Activated CD4-positive, CD25-positive, alpha-beta regulatory T cell treated with anti-CD3 and anti-CD28 coated beads, Interleukin-2, amount 50 U/mL, for 72 hours (primary cell): ENCODE data around the gene DLGAP1.

Experiments
- DNase-seq: peaks from one replicate; pipeline ENCODE4 v3.0.0; 2021

DLGAP1 gene

GRCh38 chr18:3649135-3649632 lies 805.9 kb downstream of the DLGAP1 start:
- DNase-seq = no peak

DNA sequence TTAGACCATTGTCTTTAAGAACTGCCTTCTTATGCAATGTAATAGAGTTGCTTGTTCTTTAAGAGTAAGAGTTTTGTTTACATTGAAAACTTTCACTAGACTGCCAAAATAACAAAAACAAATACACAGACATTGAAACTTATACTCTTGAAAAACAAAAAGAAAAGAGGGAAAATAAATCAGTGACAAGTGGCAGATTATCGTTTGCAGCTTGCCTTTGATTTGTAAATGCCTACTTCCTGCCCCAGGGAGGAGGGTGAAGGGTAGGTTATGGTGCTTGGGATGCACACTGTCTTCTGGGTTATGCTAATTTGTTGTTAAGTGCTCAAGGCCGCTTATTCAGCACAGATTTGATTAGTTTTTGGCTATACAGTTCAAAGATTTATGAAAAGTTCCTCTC lies 806.5 kb downstream of the DLGAP1 start:
- DNase-seq = no peak

GRCh38 chr18:3648200-3648599 lies 806.9 kb downstream of the DLGAP1 start:
- DNase-seq = no peak

- DNase-seq = no peak
Observed at GRCh38 chr18:3647636-3648035, 807.5 kb downstream of the DLGAP1 start.

DNA sequence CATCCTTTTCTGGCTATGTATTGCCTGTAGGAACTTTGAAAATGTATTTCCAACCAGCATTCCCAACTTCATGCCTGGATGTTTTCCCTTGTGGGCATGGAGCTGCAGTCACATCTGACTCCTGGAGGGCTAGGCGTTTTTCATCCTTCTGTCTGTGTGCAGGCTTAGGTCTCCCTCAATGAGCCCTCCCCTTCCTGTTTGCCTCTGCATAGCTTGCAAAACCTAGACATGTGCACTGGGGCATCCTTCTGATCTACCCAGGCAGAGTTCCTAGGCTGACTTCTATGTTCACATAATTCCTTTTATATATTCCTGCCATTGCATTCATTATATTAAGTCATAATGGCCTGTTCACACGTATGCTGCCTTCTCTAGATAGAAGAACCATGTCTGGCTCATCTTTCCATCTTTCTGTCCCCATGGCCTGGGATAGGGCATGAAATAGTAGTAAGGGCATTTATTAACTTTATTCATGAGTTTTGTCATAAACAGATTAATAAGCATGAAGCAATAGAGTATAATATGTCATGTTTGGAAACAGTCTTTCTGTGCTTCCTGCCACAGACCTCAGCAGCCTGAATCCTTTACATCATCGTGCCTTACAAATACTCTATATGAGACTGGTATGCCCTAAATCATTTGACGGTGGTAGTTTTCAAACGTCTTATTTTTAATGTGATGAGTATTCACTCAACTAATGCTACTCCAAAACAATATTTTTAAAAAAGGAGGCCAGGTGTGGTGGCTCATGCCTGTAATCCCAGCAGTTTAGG lies 809.5 kb downstream of the DLGAP1 start:
- no peak for DNase-seq

GRCh38 chr18:3634250-3634939 lies 820.7 kb downstream of the DLGAP1 start:
- no peak for DNase-seq

DNA sequence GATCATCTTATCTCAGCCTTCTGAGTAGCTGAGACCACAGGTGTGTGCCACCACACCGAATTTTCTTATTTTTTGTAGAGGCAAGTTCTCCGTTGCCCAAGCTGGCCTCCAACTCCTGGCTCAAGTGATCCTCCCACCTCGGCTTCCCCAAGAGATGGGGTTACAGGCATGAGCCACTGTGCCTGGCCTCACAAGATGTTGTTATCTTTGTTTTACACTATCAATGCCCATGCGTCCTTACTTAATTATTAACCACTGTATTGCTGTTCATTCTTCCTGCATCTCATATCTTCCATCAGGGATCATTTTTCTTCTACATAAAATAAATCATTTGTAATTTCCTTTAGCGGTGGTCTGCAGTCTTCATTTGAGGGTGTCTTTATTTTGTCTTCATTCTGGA lies 823.2 kb downstream of the DLGAP1 start:
- DNase-seq = no peak

DNA sequence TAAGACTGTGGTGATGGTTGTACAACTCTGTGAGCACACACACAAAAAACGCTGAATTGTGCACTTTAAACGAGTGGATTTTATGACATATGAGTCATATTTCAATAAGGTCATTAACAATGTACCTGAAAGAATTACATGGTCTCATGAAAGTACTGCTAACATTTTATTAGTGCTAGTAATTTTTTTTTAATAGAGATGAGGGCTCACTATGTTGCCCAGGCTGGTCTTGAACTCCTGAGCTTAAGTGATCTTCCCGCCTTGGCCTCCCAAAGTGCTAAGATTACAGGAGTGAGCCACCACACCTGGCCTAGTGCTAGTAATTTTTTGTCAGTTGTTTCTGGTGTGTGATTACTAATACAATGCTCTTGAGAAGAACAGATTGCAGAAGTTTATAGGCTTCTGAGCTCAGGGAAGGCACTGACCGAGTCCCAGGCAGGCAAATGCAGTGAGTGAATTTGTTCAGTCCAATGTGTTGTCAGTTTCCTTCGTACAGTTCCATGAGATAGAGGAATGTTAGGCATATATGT lies 828.1 kb downstream of the DLGAP1 start:
- no peak for DNase-seq

GRCh38 chr18:3625742-3626091 lies 829.4 kb downstream of the DLGAP1 start:
- DNase-seq = no peak

- peak; percentile 51 for DNase-seq
Observed at GRCh38 chr18:3624935-3625741, 830.0 kb downstream of the DLGAP1 start.

DNA sequence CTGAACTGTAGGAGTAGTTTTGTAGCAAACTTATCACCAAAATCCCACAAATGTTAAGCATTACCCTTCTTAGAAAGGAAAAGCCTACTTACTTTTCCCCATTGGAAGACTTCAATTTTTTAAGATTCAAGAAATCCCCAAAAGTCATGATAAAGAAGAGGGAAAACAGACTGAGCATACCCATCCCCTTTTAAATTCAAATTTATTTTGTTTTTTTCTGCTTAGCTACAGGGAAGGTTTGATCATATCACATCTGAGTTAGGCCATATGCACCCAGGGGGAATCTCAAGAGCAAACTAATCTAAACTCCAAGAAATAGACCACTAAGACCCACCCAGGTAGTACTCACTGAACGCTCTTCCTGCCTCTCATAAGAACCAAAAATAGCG lies 830.6 kb downstream of the DLGAP1 start:
- no peak for DNase-seq

GRCh38 chr18:3623769-3624545 lies 831.1 kb downstream of the DLGAP1 start:
- no peak for DNase-seq

DNA sequence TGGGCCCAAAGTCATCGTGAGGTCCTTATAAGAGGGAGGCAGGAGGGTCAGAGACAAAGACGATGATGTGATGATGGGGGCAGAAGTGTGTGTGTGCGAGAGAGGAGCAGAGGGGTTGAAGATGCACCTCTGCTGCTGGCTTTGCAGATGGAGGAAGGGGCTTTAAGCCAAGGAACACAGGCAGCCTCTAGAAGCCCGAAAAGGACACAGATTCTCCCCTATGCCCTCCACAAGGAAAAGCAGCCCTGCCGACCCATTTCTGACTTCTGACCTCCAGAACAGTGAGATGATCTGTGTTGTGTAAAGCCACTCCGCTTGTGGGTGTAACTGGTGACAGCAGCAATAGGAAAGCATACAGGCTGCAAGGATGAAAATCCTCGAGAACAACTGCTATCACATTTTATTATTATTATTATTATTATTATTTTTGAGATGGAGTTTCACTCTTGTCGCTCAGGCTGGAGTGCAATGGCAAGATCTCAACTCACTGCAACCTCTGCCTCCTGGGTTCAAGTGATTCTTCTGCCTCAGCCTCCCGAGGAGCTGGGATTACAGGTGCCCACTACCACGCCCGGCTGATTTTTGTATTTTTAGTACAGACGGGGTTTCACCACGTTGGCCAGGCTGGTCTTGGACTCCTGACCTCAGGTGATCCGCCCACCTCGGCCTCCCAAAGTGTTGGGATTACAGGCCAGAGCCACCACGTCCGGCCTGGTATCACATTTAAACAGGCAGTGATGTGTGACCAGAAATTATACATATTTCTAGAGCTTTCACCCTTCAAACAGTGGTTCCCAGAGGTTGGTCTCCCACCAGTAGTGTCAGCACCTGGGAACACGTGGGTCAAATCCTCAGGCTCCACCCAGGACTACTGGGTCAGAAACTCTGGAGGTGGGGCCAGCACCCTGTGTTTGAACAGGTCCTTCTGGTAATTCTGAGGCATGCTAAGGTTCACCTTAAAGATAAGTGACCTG lies 834.7 kb downstream of the DLGAP1 start:
- DNase-seq = peak; percentile 23

DNA sequence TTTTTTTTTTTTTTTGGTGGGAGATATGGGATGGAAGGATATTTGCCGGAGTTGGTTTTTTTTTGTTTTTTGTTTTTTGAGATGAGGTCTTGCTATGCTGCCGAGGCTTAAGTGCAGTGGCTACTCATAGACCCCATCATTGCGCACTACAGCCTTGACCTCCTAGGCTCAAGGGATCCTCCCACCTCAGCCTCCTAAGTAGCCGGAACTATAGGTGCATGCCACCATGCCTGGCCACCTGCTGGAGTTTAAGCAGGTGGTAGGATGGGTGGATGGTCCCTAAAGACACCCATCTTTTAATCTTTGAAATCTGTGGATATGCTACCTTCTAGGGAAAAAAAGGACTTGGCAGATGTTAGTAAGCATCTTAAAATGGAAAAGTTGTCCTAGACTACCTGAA lies 835.4 kb downstream of the DLGAP1 start:
- no peak for DNase-seq

DNA sequence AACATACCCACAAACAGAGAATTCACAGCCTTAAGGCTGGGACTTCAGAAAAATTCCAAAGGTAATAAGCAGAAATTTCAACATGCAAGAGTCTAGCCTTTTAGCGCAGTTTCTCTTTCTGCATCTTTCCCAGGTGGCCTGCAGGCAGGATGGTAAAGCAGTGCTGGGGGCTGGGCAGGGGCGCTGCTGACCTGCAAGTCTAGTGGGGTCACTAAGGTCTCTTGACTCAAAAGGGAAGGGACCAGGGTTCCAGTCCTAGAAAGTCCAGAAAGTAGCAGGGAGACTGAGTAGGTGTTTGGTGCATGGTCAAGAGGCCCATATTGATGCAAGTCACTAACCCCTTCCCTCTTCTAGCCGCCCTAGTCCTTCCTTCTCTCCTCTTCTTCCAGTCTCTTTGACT lies 835.9 kb downstream of the DLGAP1 start:
- DNase-seq = peak; percentile 17

- DNase-seq = no peak
Observed at GRCh38 chr18:3616744-3617143, 838.4 kb downstream of the DLGAP1 start.

- DNase-seq = no peak
Observed at GRCh38 chr18:3616142-3616541, 839.0 kb downstream of the DLGAP1 start.

DNA sequence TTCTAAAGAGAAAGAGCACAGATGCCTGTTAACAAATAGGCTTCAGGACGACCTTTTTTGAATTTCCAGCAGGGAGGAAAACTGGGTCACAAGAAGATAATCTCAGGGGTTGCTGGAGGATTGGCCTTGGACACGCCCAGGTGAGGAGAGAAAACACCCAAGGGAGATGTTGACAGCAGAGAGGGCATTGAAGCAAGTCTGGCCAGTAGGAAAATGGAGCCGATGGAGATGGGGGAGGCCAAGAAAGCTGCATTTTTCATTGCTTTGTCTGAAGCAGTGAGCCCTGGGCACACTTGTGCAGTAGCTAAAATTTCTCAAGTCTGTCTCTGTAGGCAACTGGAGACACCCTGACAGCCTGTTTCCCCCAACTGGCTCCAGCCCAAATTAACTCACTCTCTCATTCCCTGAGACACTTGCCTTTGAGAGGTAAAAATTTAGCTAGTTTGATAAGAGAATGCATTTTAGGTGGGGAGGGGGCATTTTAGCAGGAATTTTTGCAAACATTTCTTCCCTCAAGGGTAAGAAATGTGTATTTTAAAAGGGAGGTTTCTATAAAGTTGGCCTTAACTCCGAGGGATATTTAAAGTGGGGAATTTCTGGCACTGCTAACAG lies 839.6 kb downstream of the DLGAP1 start:
- no peak for DNase-seq

- no peak for DNase-seq
Observed at GRCh38 chr18:3612315-3612714, 842.8 kb downstream of the DLGAP1 start.

DNA sequence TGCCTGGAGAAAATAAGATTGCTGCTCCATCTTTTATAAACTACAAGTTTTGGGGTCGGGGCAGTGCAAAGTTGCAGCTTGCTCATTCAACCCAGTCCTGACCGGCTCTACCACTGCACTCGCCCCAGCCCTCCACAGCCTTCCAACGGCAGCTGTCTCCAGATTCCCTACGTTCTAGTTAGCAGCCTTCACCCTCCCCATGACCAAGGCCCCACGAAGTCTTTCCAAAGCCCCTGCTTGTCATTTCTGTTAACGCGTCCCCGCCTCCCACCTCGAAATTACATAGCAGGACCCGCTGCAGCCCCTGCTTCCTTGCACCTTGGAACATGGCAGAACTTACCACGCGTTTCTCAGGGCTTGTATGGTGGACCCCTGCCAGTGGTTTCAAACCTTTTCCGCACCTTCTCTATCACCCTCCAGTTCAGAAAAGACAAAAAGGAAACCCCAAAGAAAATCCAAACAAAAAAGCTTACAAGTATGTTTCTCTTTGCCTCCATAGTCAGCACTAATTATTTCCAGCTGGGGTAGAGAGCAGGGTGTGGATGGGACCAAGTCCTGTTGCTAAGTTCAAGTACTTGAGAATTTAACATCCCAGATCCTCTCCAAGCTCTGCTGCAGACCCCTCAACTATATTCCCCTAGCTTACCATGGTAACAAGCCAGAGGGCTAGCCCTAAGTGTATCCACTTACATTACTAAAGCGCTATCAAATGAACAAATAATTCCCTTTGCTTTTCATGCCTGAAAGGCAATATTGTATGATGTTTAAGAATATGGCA lies 843.6 kb downstream of the DLGAP1 start:
- DNase-seq = no peak
